Lower leg skin (tissue), 3 donors: ENCODE results near the gene AFMID.

Experiments
- POLR2A ChIP-seq, 2 donors: fragments of 450-650 bp; IDR thresholded peaks; one replicate each; pipeline ENCODE4 v1.6.1; 2016 to 2017; ENCODE audit warnings: antibody characterized with exemption in 2 of 2, mild to moderate bottlenecking in 1 of 2, moderate library complexity in 1 of 2
- TF ChIP-seq, protein P1 (sequence below), 3 donors: fragments of 450-650 bp; IDR thresholded peaks; one replicate each; pipeline ENCODE4 v1.5.1; 2016; ENCODE audit warnings: antibody characterized with exemption in 3 of 3, mild to moderate bottlenecking in 3 of 3, moderate library complexity in 2 of 3

DNA sequence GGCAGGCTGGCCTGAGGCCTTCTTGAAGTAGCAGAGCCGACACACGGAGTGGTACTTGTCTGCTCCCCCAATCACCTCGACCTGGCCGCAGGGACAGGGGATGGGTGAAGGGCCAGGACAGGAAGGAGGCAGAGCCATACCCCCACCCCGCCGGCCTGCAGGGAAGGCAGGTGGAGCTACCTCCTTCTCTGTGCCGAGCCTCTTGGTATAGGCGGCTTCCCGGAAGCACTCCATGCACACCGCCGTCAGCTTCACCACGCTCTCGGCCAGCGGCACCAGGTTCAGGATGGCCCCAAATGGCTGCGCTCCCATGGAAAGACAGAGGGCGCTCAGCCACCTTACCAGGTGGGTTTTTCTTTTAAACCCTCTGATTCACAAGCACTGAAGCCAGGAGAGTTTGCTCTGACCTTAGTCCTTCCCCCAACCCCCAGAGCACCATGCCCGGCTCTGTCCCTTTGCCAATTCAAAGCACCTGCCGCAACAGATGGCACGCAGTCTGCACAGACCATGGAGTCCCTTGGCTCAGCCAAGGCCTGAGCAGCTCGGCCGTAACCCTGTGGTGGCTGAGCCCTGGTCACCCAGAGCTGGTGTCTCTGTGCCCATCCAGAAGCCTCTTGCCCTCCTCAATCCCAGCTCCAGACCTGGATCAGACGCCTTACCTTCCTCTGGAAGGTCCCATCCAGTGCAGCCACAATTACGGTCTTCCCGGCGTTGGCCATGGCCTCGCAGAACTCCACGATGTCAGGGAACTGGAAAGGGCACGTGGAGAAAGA, 12.1 kb upstream of the AFMID start:
- TF ChIP-seq, protein P1, sequence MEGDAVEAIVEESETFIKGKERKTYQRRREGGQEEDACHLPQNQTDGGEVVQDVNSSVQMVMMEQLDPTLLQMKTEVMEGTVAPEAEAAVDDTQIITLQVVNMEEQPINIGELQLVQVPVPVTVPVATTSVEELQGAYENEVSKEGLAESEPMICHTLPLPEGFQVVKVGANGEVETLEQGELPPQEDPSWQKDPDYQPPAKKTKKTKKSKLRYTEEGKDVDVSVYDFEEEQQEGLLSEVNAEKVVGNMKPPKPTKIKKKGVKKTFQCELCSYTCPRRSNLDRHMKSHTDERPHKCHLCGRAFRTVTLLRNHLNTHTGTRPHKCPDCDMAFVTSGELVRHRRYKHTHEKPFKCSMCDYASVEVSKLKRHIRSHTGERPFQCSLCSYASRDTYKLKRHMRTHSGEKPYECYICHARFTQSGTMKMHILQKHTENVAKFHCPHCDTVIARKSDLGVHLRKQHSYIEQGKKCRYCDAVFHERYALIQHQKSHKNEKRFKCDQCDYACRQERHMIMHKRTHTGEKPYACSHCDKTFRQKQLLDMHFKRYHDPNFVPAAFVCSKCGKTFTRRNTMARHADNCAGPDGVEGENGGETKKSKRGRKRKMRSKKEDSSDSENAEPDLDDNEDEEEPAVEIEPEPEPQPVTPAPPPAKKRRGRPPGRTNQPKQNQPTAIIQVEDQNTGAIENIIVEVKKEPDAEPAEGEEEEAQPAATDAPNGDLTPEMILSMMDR (IDR thresholded peaks at IDR 0.05): no peak
- TF ChIP-seq POLR2A (IDR thresholded peaks at IDR 0.05): no peak
